PC-3 (cell line): ENCODE data around the gene GP9. TPM values are rescaled to one million over a fixed set of nuclear protein-coding genes. Genes with fewer than 3 reads are reported as not detected.

Experiments
- ATAC-seq: fragments of 200-7000 bp; cut with Tn5 transposase; 2 replicates; pipeline ENCODE4 v1.9.1; 2020; ENCODE audit warnings: mild to moderate bottlenecking, moderate library complexity
- BruUV-seq: library from RNA; stranded (reverse); fragments of 400-500 nt; replicated peaks from 2 replicates; lab custom pipeline; 2021; lab: Mats Ljungman, UMichigan
- CTCF ChIA-PET: fragments of 300-600 bp; sonication (Branson Sonifier 250); formaldehyde crosslinking; loops from one replicate; lab custom pipeline; 2022; ENCODE audit warnings: antibody characterized with exemption; lab: Charles Lee
- POLR2A ChIA-PET: fragments of 300-600 bp; sonication (Branson Sonifier 250); formaldehyde crosslinking; loops from one replicate; lab custom pipeline; 2022; ENCODE audit warnings: antibody characterized with exemption; ENCODE audit not compliant: unreplicated experiment; lab: Charles Lee
- DNase-seq: peaks from one replicate; pipeline ENCODE4 v3.0.0-alpha.2; 2015
- H2AFZ ChIP-seq: fragments of 300-600 bp; sonication (generic); 2 replicates; pipeline ENCODE4 v1.6.0; 2016; ENCODE audit warnings: antibody characterized with exemption, low read length
- H3F3A ChIP-seq: fragments of 300-600 bp; sonication (generic); one replicate; pipeline ENCODE4 v1.6.0; 2017; ENCODE audit warnings: antibody characterized with exemption, low read length, control low read depth, mild to moderate bottlenecking; ENCODE audit not compliant: unreplicated experiment
- H3K27ac ChIP-seq: fragments of 300-600 bp; sonication (generic); 2 replicates; pipeline ENCODE4 v1.5.1; 2016; ENCODE audit warnings: mild to moderate bottlenecking, low read length
- H3K27me3 ChIP-seq: fragments of 300-600 bp; sonication (generic); 2 replicates; pipeline ENCODE4 v1.6.1; 2016; ENCODE audit warnings: low read length, mixed read lengths
- H3K36me3 ChIP-seq: fragments of 300-600 bp; sonication (generic); 2 replicates; pipeline ENCODE4 v1.6.1; 2016; ENCODE audit warnings: low read depth, mixed run types, low read length, mixed read lengths
- H3K4me1 ChIP-seq: fragments of 300-600 bp; sonication (generic); 2 replicates; pipeline ENCODE4 v1.5.1; 2016; ENCODE audit warnings: low read length; ENCODE audit not compliant: insufficient read depth
- H3K4me2 ChIP-seq: fragments of 300-600 bp; sonication (generic); 2 replicates; pipeline ENCODE4 v1.6.0; 2016; ENCODE audit warnings: low read length
- H3K4me3 ChIP-seq: fragments of 300-600 bp; sonication (generic); 2 replicates; pipeline ENCODE4 v1.5.1; 2016; ENCODE audit warnings: mild to moderate bottlenecking, low read length, mixed read lengths
- H3K79me2 ChIP-seq: fragments of 300-600 bp; sonication (generic); 2 replicates; pipeline ENCODE4 v1.6.1; 2017; ENCODE audit warnings: low read length, mixed read lengths
- H3K9ac ChIP-seq: fragments of 300-600 bp; sonication (generic); 2 replicates; pipeline ENCODE4 v1.6.0; 2016; ENCODE audit warnings: mild to moderate bottlenecking, low read length
- H3K9me2 ChIP-seq: fragments of 300-600 bp; sonication (generic); replicated peaks from 2 replicates; pipeline ENCODE4 v1.6.1; 2016; ENCODE audit warnings: mixed run types, low read length, mixed read lengths
- H3K9me3 ChIP-seq: fragments of 300-600 bp; sonication (generic); 2 replicates; pipeline ENCODE4 v1.6.1; 2016; ENCODE audit warnings: low read length, mixed read lengths
- H4K20me1 ChIP-seq: fragments of 300-600 bp; sonication (generic); 2 replicates; pipeline ENCODE4 v1.6.1; 2016; ENCODE audit warnings: low read length, mixed read lengths
- EZH2 ChIP-seq: fragments of 300-600 bp; sonication (generic); IDR thresholded peaks from one replicate; pipeline ENCODE4 v1.6.1; 2017; ENCODE audit warnings: antibody characterized with exemption, mild to moderate bottlenecking, low read length; ENCODE audit not compliant: unreplicated experiment
- EZH2phosphoT487 ChIP-seq: fragments of 300-600 bp; sonication (generic); IDR thresholded peaks from 2 replicates; pipeline ENCODE4 v1.6.1; 2018; ENCODE audit warnings: mild to moderate bottlenecking, antibody characterized with exemption, low read length, borderline replicate concordance
- intact Hi-C: fragments of 100-400 bp; cut with micrococcal nuclease; formaldehyde crosslinking; loops from 2 replicates; pipeline ENCODE4 v1.9.0; 2023
- total RNA-seq: library from RNA; depleted of rRNA; stranded (reverse); fragments of >200 nt; gene quantifications from 2 replicates; pipeline ENCODE4 v1.2.3, GENCODE V29; 2014
- TF ChIP-seq, protein P1 (sequence below): fragments of 300-600 bp; sonication (generic); conservative IDR thresholded peaks from 2 replicates; pipeline ENCODE4 v1.5.1; 2017; ENCODE audit warnings: antibody characterized with exemption, low read depth, mild to moderate bottlenecking, low read length

The GP9 gene
- total RNA-seq, 1 experiment from 2014 or later, result not detected

DNA sequence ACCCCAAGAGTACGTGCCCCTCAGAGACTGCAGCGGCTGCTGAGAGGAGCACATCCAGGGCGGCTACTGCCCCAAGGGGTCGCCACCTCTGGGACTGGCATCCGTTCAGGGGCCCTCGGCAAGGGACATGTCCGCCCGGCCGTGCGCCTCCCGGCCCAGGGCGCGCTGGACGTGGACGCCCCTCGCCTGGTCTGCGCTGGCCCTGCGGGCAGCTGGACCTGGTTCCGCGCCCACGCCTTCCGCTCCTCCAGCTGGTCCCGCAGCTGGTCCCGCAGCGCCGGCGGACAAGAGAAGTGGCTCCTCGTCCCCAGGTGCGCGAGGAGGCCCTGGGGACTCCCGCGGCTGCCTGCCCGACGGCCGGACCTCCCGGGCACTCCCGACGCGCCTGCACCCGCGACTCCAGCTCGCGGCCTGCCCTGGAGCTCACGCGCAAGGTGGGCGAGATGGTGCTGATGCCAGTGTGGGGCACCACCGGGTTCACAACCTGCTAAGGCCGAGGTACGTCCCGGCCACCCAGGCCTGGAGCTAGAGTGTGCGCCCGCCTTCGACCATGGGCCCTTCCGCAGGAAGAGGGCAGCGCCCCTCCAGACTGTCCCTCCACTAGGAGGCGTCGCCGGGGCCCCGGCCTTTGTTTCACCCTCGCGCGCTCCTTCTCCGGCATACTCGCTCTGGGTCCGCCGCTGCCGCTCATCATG lies 14.4 kb upstream of the GP9 start:
- Histone ChIP-seq H3K4me1 (no peaks in the 10 kb centered on the region), H3K9ac (no peak overlapping the region), H3K27ac (no peak overlapping the region), H3K79me2 (no peaks in the 10 kb centered on the region), H3K9me3 (no peaks in the 10 kb centered on the region), H3K27me3 (0 out of 2 replicates have a peak, but pooled peaks cover 6% of the 10 kb centered on the region), H3K4me2 (no peak overlapping the region), H3K9me2 (no peaks in the 10 kb centered on the region), H3K4me3 (no peak overlapping the region), H3F3A (no peaks in the 10 kb centered on the region), H3K36me3 (no peaks in the 10 kb centered on the region), H4K20me1 (no peaks in the 10 kb centered on the region), H2AFZ (no peak overlapping the region)
- CTCF ChIA-PET, result no interaction called here
- POLR2A ChIA-PET, result no interaction called here
- TF ChIP-seq, protein P1, sequence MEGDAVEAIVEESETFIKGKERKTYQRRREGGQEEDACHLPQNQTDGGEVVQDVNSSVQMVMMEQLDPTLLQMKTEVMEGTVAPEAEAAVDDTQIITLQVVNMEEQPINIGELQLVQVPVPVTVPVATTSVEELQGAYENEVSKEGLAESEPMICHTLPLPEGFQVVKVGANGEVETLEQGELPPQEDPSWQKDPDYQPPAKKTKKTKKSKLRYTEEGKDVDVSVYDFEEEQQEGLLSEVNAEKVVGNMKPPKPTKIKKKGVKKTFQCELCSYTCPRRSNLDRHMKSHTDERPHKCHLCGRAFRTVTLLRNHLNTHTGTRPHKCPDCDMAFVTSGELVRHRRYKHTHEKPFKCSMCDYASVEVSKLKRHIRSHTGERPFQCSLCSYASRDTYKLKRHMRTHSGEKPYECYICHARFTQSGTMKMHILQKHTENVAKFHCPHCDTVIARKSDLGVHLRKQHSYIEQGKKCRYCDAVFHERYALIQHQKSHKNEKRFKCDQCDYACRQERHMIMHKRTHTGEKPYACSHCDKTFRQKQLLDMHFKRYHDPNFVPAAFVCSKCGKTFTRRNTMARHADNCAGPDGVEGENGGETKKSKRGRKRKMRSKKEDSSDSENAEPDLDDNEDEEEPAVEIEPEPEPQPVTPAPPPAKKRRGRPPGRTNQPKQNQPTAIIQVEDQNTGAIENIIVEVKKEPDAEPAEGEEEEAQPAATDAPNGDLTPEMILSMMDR, result no peak
- TF ChIP-seq EZH2phosphoT487 (no peak), EZH2 (no peak)
- intact Hi-C loops, result no loop called here
- ATAC-seq, result no peak
- no peak for DNase-seq
- BruUV-seq, result no TSS peak

DNA sequence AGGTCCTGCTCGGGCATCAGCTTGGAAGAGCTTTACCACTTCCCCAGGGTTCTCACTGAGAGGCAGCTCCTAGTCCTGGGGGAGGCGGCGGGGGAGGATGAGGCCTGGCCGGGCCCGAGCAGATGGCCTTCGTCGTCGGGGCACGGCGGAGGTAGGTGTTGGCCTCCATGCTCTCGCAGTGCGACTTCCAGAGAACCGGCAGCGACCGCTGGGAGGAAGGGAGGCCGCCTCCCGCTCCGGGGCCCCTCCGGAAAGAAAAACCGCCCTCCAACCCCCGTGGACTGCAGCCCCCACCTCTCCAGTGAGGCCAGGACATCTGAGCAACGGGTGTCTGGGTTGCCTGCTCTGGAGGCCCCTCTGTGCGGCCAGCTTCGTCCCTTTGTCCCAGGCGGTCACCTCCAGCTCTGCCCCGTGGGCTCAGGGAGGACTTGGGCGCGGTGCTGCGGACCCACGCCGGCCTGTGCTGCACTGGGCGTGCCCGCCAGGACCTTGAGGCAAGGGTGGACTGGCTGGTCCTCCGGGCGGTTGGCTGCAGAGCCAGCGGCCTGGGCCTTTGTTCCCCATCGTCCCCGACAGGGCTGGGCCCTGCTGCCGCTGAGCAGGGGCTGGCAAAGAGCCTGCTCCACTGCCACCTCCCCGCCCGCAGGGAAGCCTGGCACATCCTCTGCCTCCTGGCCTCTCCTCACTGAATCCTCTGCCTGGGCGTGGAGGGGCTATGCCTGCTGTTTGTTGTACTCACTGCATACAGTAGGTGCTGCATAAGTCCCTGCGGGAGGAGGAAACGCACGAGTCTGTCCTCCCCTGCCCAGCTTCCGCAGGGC lies 13.6 kb upstream of the GP9 start:
- ChIA-PET POLR2A (no interaction called here), CTCF (no interaction called here)
- no peak for ATAC-seq
- no peak for DNase-seq
- Histone ChIP-seq H4K20me1 (no peaks in the 10 kb centered on the region), H3K9me2 (no peaks in the 10 kb centered on the region), H2AFZ (no peak overlapping the region), H3K27me3 (0 out of 2 replicates have a peak, but pooled peaks cover 6% of the 10 kb centered on the region), H3K36me3 (no peaks in the 10 kb centered on the region), H3K4me1 (no peaks in the 10 kb centered on the region), H3K27ac (no peak overlapping the region), H3F3A (no peaks in the 10 kb centered on the region), H3K4me2 (no peak overlapping the region), H3K9me3 (no peaks in the 10 kb centered on the region), H3K4me3 (no peak overlapping the region), H3K79me2 (no peaks in the 10 kb centered on the region), H3K9ac (no peak overlapping the region)
- no peak for TF ChIP-seq EZH2
- TF ChIP-seq, protein P1, result no peak
- no peak for TF ChIP-seq EZH2phosphoT487
- no TSS peak for BruUV-seq
- intact Hi-C loops, result no loop called here

DNA sequence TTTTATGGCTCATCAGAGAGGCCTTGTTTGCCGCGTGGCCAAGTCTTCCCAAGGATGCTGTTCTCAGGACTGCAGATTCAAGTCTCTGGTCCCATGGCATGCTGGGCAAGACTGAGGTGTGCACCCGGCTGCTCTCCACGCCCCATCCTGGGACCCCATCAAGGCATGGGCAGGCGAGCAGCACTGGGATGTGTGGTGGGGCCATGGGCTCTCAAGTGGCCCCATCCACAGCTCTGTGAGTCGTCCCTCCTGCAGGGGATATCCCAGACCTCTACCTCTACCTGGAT lies 13.1 kb upstream of the GP9 start:
- Histone ChIP-seq H3K27me3 (0 out of 2 replicates have a peak, but pooled peaks cover under 1% of the 10 kb centered on the region), H3K9me2 (no peaks in the 10 kb centered on the region), H3F3A (no peaks in the 10 kb centered on the region), H3K4me2 (no peak overlapping the region), H3K9ac (no peak overlapping the region), H3K36me3 (no peaks in the 10 kb centered on the region), H3K79me2 (no peaks in the 10 kb centered on the region), H3K9me3 (no peaks in the 10 kb centered on the region), H3K27ac (no peak overlapping the region), H3K4me3 (no peak overlapping the region), H3K4me1 (no peaks in the 10 kb centered on the region), H4K20me1 (no peaks in the 10 kb centered on the region), H2AFZ (no peak overlapping the region)
- intact Hi-C loops, result no loop called here
- DNase-seq (no peak), ATAC-seq (no peak)
- CTCF ChIA-PET, result no interaction called here
- POLR2A ChIA-PET, result no interaction called here
- TF ChIP-seq, protein P1, result no peak
- TF ChIP-seq EZH2phosphoT487, result no peak
- no peak for TF ChIP-seq EZH2
- BruUV-seq, result no TSS peak
